GM18526 (cell line): ENCODE measurements around the gene SLC27A3.

Experiments used
- POLR2A ChIP-seq: IDR thresholded peaks from 3 replicates; pipeline ENCODE4 v1.6.1; 2011; ENCODE audit not compliant: insufficient read length; ENCODE audit errors: extremely low read depth

Gene SLC27A3

DNA sequence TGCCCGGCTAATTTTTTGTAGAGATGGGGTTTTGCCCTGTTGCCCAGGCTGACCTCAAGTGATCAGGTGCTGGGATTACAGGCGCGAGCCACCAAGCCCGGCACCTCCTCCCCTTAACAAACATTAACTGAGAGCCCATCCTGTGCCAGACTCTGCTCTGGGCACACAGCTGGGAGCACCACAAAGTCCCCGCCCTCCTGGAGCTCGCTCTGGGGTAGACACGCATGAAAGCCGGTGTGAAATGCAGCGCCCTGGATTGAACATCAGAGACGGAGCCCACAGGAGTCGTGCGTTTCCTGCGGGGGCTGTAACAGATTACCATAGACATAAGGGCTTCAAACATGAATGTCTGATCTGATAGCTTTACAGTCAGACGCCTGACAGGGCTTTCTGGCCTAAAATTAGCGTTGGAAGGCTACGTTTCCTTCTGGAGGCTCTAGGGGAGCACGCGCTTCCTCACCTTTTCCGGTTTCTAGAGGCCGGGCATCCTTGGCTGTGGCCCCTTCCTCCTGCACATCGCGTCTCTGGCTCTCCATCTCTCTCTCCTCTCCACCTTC is 14.3 kb downstream of the SLC27A3 start:
- TF ChIP-seq POLR2A, result no peak

DNA sequence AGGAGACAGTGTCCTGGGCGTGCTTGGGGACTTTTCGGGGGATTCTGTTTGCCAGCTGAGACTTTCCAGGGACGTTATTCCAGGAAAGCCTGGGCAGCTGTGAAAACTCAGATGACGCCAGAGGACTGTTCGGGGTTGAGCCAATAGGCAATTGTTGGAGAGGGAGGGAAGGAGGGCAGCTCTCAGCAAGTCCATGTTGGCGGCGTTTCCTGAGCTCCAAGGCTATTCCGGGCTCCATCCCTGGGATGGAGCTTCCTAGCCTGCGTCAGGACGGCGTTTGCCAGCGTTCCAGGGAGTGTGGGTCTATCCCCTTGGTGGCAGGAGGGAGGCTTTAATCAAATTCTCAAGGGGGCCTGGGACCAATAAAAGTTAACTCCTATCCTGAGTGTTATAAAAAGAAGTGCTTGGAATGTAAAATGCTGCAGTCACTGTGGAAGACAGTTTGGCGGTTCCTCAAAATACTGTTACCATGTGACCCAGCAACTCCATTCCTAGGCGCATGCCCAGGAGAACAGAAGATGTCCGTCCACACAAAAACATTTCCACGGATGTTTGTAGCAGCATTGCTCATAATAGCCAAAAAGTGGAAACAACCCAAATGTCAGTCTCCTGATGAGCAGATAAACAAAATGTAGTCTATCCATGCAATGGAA is 15.2 kb downstream of the SLC27A3 start:
- no peak for TF ChIP-seq POLR2A

DNA sequence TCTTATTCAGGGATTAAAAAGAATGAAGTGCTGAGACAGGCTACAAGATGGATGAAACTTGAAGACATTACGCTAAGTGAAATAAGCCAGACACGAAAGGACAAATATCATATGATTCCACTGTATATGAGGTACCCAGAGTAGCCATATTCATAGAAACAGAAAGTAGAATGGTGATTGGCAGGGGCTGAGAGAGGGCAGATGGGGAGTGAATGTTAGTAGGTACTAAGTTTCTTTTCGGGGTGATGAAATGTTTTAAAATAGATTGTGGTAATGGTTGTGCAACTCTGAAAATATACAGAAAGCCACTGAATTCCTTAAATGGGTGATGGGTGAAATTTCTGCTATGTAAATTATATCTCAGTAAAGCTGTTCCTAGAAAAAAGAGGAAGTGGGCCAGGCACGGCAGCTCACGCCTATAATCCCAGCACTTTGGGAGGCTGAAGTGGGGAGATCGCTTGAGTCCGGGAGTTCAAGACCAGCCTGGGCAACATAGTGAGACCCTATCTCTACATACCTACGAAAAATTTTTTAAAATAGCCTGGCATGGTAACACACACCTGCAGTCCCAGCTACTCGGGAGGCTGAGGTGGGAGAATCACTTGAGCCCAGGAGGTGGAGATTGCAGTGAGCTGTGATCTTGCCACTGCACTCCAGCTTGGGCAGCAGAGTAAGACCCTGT is 15.9 kb downstream of the SLC27A3 start:
- no peak for TF ChIP-seq POLR2A

DNA sequence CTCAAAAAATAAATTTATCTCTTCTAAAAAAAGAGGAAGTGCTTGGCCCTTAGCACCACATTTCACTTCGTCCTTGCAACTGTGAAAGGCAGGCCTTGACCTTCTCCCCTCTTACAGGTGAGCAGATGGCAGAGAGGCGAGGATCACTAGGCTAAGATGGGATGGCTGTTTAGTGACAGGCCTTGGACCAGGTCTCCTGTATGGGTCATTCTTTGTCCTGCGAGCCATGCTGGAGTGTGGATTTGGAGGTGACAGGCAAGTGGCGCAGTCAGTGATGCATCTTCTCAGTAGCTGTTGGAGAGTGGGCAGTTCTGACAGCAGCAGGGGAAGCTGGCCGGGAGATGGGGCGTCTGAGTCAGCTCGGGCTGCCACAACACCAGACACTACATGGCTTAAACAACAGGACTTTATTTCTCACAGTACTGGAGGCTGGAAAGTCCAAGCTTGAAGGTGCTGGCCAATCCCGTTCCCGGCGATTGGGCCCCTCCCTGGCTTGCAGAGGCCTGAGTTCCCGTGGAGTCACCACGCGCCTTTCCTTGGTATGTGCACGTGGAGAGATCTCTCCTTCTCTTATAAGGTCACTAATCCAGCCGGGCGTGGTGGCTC is 16.5 kb downstream of the SLC27A3 start:
- no peak for TF ChIP-seq POLR2A

DNA sequence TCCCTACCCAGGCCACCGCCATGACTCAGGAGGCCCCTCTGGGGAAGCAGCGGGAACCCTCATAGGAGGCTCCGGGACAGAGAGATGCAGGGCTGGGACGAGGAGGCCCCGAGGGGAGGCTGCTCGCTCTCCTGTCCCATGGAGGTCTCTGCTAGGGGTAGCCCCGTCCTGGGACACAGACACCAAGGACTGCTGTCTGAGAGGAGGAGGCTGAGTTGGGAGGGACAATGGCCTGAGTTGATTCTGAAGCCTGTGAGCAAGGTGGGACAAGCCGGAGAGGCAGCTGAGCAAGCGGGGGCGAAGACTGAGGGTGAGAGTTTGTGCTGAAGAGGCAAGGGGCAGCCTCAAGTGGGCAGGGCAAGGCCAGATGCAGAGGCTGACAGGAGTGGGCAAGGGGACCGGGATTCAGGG is 17.4 kb downstream of the SLC27A3 start:
- TF ChIP-seq POLR2A, result no peak

DNA sequence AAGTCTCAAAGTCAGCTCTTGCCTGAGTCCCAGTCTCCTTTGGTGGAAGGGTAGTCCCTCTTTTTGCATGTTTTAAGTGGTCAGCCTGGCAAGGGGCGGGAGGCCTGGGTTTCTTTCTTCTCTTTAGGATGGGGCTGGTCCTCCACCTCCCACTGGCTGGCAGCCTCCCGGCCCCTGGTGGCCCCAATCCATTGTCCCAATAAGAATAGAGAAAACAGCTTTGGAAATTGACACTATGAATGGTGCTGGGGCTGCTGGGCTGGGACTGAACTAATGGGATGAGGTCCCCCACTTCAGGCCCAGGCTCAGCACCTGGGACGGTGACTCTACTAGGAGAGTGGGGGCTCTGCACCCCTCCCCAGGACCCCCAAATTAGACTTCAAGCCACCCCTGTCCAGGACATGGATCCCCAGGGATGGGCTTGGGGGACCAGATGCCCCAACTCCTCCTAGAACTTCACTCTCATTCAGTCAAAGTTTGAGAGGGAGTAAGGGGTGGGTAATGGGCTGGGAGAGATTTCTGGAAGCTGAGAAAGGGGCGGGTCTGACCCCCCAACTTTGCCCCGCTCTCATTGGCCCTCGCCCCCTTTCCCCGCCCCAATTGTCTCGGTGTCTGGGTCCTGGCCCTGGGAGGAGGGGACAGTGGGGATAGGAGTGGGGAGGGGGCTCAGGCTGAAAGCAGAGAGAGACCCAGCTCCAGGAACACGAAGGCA is 18.2 kb downstream of the SLC27A3 start:
- TF ChIP-seq POLR2A, result no peak

DNA sequence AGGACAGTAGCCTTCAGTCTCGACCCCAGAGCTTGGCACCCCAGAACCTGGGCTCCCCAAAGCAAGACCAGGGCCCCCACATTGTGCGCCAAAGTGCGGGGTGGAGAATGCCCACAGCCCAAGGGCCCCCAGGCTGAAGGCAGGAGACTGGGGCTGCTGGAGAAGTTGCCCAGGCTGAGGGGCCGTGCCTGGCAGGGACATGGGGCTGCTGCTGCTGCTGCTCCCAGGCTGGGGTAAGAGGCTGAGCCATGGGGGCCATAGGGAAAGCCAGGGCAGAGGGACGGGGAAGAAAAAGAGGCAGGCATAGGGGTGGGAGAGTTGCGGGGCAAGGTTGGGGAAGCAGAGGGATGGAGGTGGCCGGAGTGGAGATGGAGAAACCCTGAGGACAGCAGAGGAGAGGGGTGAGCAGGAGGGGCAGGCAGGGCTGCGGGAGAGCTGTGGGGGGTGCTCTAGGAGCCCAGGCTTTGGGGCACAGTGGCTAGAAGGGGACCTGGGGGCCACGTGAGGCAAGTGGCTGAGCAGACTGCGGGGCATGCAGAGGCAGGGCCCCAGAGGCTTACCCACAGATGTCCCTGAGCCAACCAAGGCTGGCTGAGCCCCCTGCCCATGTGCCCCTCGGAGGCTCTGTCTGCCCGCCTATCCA is 18.9 kb downstream of the SLC27A3 start:
- no peak for TF ChIP-seq POLR2A

DNA sequence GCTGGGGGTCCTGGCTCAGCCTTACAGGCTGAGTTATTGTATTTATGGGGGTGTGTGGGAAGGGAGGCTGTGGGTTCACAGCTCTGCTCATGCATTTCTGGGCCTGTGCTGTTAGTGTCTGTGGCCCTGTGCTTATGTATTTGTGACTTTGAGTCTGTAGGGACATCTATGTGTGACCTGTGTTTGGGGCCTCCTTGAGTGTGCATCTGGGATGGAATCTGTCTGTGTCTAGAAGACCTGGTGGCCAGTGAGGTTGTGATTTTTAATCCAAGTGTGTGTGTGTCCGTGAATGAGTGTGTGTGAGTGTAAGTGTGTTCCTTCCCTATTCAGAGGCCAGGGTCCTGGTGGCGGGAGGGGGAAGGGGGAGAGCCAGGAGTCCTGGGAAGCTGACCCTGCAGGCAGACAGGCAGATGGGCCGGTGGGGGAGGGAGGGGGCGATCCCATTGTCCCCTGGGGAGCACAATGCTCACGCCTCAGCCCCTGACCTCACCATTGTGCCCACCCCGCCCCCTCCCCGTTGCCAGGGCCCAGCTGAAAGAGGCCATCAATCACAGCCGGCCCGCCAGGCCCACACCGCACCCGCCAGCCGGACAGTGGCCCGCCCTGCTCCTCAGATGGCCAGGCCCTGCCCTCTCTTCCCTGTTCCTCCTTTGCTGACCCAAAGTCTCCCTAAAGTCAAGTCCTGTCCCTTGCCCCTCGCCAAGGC is 19.6 kb downstream of the SLC27A3 start:
- no peak for TF ChIP-seq POLR2A

DNA sequence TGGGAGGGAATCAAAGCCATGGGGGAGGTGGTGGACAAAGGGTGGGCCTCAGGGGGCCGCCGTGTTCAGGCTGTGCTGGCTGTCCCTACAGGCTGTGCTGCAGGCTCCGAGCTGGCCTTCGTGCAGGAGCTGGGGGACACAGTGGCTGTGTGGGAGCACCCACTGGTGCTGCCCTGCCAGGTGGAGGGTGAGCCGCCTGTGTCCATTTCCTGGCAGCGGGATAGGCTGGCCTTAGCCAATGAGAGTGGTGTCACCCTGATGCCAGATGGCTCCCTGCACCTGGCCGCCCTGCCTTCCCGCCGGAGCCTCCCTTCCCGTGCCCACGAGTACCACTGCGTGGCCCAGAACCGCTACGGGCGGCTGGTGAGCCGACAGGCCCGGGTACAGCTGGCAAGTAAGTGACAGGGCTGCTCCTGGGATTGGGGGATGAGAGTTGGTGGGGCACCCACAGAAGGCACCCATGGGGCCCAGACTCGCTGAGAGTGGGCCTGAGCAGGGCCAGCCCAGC is 20.2 kb downstream of the SLC27A3 start:
- no peak for TF ChIP-seq POLR2A

DNA sequence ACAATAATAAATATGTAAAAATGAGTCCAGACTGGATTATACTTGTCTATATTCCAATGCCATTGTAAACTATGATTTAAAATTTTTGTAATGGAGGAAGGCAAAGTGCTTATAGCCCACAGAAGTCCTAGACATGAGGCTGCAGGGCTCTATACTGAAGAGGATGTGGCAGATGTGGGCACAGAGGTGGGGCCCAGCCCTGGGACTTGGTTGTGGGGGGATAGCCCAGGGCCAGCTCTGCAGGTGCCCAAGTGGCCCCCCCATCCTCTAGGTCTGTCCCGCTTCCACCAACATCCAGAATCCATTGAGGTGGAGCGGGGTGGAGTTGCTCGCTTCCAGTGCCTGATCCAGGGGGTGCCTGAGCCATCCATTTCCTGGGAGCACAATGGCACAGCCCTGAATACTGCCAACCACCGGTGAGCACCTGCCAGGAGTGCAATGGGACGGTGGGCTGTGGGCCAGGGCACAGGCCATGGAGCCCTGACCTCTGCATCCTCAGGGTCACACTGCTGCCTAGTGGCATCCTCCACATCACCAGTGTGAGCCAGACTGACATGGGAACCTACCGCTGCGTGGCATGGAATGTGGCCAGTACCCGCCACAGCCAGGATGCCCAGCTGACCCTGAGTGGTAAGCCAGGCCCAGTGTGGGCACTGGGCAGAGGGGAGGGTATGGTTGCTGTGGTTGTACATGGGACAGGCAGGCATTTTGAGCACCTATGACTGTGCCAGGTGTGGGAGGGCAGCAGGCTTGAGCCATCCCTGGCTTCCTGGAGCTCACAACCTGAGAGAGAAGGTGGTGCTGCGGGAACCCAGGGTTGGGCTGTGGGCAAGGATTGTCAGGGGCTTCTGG is 21.0 kb downstream of the SLC27A3 start:
- no peak for TF ChIP-seq POLR2A

DNA sequence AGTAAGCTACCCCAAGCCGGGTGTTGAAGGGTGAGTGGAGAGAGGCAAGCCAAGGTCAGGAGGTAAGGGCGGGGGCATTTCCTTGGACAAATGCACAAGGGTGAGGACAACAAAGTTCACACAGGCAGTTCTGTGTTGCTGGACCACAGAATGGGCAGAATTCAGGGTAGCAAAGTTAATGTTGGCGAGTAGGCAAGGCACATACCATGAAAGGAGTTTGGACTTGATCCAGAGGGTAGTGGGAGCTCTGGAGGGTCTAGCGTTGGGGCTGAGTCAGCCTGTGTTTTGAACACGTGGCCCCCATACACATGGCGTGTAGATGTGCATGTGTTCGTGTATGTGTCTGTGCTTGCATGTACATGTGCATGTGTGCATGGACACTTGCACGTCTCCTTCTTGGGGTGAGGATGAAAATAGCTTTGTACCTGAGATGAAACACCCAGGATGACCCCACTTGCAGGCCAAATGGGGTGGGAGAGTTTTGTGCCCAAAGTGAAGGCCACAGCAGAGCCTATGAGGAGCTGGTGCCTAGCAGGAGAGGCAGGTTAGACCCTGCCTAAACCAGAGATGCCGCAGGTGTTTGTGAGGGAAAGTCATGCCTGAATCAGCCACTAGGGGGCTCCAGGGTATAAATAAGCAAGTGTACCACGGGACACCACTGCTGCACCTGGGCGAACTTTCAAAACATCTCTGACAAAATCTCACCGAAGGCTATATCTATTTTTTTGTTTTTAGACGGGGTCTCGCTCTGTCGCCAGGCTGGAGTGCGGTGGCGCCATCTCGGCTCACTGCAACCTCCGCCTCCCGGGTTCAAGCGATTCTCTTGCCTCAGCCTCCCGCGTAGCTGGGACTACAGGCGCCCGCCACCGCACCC is 21.8 kb downstream of the SLC27A3 start:
- TF ChIP-seq POLR2A, result no peak

DNA sequence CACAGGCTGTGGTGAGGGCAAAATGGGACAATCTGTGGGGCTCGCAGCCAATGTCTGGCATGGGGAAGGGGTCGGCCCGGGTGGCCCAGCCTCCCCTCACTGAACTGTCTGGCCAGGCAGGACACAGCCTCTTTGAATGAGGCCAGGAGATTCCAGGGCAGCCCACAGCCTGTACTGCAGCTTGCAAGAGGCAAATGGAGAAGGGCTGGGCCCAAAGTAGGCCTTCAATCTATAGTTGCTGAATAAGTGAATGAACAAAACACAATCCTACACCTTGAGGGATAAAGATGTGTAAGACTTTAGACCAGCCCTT is 23.2 kb downstream of the SLC27A3 start:
- no peak for TF ChIP-seq POLR2A

DNA sequence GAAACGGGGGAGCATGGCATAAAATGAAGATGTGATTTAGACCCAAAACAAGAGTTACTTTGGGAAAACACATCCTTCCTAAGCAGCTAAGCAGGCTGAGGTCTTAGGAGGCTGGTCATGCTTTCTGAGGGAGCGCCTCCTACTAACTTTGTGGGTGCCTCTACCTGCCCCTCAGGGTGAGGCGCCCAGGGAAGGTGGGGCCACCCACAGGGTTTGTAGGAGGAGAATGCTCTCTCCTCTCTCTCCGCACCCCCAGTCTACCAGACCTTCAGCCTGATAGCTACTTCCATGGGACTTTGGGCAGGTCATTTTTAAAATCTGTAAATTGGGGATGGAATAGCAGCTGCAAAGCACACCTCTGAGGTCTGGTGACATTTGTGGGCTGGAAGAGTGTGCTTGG is 23.8 kb downstream of the SLC27A3 start:
- no peak for TF ChIP-seq POLR2A
